NCI-H1048 (cell line): ENCODE measurements around the gene CS.
"Not testable (repeated sequence)": the region's sequence is repeated elsewhere in the genome, so short reads cannot be mapped to it uniquely, and the experiment has no call there.

Experiments
- DNase-seq: peaks from one replicate; lab custom pipeline; 2025; lab: John Stamatoyannopoulos, UW

CS gene

DNA sequence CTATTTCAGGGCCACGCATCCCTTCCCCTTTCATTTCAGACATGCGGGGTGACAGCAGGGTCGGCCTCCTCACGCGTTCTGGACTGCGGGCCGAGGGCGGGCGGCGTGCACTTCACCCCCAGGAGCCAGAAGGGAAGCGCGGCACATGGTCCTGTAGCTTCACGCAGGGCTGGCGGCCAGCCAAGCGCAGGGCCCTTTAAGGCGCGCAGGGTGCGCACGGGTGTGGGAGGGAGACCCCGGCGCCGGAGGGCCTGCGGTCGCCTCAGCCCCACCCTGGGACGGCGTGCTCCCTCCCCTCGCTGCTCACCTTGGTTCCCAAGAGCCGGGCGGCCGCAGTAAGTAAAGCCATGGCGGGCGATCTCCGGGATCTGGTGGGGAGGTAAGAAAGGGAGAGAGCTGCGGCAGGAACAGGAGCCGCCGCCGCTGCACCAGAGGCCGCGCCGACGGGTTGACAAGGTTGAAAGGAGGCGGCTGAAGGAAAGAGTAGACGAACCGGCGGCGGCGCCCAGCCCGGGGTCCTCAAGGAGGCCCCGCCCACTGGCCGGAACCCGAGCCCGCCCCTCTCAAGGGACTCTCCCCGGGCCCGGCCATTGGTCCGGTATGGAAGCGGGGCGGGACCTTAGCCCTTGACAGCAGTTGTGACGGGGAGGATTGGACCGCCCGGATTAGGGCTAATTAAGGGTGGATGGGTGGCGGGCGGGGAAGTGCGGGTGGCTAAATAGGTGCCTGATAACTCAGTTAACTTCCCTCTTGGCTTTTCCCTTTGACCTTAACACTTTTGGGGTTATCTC lies at the start of gene CS:
Gene CS (minus strand): TSS at position 478 of the 791 bp plus-strand sequence. CDS start 129 bp downstream, at position 349.
- DNase-seq = peak; percentile 97

DNA sequence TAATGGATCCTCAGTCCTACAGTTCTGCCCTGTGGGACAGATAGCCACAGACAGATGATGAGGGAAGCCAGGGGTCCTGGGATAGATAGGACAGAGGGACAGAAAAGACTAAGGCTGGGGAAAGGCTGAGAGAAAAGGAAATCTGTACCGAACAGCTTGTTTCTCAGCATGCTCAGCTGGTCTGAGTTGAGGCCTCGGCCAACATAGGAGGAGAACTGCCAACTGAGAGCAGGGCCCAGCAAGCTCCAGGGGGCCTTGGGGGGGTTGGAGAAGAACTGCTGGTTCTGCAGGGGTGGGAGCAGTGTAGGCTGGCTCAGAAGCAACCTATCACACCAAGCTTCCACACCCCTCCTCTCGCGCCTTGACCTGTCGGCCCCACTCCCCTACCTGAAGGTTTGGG lies 48.6 kb upstream of the CS start:
- DNase-seq = no peak

DNA sequence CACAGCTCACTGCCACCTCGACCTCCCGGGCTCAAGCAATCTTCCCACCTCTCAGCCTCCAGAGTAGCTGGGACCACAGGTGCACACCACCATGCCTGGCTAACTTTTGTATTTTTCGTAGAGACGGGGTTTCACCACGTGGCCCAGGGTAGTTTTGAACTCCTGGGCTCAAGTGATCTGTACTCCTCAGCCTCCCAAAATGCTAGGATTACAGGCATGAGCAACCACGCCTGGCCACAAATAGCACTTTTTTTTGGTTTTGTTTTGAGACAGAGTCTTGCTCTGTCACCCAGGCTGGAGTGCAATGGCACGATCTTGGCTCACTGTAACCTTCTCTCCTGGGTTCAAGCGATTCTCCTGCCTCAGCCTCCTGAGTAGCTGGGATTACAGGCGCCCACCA lies 47.1 kb upstream of the CS start:
- DNase-seq = not testable (repeated sequence)

DNA sequence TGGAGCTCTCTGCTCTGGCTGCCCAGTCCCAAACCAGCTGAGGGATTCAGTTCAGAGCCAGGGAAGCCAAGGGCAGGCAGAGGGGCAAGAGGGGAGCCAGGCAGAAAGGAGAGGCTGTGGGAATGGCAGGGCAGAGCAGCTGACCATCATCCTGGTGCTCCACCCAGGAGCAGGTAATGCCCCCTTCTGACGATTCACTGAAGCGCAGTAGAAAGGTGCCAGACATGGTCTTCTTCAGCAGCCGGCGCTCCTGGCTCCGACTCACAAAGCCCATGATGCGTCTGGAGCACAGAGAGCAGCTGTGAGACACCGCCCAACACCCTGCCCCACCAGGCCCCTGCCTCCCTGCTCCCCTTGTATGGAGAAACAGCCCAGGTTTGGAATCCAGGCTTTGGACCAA lies 46.5 kb upstream of the CS start:
- DNase-seq = no peak

DNA sequence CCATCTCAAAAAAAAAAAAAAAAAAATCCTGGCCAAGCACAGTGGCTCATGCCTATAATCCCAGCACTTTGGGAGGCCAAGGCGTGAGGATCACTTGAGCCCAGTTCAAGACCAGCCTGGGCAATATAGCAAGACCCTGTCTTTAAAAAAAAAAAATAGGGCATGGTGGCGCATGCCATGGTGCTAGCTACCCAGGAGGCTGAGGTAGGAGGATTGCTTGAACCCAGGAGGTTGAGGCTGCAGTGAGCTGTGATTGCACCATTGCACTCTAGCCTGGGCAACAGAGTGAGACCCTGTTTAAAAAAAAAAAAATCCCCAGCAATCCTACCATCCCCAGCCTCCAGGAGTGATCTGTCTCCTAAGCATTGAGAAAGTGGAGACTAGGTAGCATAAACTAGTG lies 42.2 kb upstream of the CS start:
- not testable (repeated sequence) for DNase-seq

DNA sequence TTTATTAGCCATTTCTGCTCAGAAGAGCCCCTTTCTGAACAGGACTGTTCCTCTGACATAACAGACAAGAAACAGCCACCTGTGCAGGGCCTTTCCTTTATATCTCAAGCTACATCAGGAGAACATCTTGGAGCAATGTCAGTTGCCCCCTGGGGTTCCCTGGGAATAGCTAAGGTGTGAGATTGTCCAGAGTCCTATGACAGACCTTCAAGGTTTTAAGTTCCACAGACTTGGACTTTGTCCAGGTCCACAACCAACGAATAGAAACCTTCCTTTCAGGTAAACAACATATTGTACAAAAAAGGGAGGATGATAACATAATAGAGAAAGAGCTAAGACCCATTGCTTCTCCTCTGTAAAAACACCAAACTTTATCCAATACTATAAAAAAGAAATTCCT lies 41.5 kb upstream of the CS start:
- DNase-seq = no peak

DNA sequence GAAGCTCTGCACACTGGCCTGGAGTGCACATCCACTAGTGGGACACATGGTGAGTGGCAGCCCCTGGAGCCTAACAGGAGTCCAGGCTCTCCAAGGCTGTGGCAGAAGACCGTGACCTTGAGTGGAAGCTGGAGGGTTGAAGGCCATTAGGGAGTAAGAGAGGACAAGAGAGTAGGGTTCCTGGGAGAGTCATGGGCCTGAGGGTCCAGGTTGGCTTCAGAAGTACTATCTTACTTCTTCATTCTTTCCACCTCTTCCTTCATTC lies 39.0 kb upstream of the CS start:
- no peak for DNase-seq

DNA sequence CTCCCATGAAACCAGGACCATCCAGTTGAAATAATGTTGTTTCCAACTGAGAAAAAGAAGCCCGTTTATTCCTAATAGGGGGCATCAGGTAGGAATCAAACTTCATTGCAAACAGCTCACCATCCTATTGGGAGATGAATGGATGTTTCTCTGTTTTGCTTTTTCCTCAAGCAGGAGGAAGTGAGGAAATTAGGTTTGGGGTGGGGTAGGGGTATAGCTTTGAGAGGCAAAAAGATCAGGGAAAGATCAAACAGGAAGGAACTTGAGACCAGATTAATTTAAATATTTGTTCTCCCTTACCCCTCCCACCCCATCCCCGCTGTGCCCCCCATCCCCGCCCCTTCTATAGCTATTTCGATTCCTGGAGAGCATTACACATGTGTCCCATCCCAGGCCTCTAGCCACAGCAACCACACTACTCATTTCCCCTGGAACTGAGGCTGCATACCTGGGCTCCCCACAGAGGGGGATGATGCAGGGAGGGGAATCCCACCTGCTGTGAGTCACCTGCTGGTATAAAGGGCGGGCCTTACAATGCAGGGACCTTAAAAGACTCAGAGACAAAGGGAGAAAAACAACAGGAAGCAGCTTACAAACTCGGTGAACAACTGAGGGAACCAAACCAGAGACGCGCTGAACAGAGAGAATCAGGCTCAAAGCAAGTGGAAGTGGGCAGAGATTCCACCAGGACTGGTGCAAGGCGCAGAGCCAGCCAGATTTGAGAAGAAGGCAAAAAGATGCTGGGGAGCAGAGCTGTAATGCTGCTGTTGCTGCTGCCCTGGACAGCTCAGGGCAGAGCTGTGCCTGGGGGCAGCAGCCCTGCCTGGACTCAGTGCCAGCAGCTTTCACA lies 38.4 kb upstream of the CS start, which contains the start of gene IL23A:
Gene IL23A (plus strand): TSS at position 577 of the 850 bp plus-strand sequence. CDS start 161 bp downstream, at position 738.
- DNase-seq = no peak

DNA sequence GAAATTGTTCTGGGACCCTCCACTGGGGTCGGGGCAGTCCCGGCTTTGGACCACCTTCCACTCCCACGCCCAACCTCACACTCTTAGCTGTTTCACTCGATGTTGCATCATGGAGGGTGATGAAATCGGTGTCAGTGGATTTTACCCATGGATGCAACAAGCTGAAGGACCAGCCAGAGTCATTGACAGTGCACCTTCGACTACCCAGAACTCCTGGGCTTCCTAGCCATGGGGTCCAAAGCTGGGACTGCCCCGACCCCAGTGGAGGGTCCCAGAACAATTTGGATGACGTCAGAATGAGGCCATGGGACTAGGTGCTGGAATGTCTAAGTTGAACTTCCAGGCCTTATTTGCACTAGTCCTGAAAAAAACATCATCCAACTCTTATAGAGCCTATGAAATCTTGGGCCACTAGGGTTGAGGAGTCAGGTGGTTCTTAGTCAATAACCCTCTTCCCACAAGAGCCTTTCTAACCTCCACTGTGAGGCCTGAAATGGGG lies 37.7 kb upstream of the CS start:
- DNase-seq = no peak

DNA sequence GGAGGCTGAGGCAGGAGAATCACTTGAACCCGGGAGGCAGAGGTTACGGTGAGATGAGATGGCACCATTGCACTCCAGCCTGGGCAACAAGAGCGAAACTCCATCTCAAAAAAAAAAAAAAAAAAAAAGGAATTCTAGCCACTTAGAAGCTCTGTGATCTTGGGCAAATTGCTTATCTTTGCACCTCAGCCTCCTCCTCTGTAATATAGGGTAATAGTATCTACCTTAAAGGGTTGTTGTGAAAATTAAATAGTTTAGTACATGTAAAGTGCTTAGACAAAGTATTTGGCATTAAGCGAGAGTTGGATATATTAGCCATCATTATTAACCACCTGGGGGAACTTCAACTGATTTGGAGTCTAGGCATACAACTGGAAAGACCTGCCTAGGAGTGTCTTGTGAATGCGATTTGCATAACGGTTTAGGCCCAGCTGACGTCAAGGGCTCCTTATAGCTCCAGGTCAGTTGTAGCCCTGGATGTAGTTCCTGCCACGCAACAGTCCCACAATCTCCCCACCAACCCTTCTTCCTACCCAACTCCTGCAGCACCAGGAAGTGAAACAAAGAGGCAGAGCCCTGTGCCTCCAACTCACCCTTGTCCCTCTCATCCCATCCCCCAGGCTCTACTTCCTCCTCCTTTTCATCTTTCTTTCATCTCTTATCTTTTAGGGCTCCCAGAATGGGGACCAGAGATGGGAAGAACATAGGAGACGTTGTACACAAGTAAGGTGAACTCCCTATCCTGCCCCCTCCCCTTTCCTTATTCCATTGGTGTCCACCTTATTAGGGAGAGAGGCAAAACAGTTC lies 36.4 kb upstream of the CS start:
- DNase-seq = peak; percentile 37

DNA sequence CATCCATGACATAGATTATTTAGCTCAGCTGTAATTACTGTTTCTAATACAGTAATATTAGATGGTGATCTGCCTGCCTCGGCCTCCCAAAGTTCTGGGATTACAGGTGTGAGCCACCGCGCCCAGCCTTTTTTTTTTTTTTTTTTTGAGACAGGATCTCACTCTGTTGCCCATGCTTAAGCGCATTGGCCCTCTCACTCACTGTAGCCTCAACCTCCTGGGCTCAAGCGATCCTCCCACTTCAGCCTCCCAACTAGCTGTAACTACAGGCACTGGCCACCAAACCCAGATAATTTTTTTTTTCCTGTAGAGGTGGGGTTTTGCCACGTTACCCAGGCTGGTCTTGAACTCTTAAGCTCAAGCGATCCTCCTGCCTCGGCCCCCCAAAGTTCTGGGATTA lies 35.4 kb upstream of the CS start:
- DNase-seq = not testable (repeated sequence)

DNA sequence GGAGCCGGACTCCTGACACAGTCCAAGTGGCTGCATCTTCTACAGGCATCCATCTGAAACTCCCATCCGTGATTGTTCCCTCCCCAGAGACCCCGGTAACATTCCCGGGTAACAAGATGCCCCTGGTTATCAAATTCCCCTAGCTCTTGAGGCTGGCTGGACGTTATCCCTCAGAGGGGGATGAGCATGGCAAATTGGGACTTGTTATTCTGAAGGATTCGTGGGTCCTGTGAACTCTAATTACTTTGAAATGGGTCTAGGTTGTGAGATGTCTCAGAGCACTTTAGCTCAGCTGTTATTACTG lies 34.3 kb upstream of the CS start:
- no peak for DNase-seq

DNA sequence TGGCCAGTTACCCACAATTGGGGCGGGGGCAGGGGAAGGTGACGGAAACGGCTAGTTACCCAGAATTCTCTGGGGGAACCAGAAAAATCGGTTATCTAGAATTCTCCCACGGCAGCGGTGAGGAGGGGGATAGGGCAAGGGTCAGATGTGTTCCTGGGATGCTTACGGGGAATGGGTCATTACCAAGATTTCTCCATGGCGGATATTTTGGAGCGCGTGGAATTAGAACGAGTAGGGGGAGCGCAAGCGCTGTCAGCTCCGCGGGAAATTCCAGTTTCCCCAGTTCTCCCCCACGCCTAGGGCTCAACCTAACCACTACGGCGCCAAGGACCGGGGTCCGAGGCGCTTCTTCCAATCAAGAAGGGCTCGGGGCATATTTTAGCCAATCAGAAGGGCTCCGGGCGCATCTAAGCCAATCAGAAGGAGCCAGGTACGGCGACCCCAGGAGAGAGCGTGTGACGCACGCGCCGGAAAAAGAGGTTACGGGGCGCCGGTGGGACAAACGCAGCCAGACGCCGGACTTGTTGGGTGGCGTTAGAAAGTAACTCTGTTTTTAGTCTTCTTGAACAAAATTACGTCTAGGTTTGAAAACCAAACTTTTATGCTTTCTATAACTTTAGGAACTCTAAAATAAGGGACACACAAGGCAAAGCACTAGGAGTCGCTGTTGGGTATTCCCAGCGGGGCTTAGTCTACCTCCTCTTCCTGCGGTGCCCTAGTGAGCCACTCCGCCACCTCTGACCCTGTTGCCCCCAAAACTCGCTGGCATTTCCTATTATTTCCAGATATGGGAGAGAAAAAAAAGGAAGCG lies 33.8 kb upstream of the CS start, which contains the start of gene PAN2:
Gene PAN2 (minus strand): TSS at position 322 of the 811 bp plus-strand sequence. CDS start 906 bp downstream, outside the sequence.
- DNase-seq = peak; percentile 94

DNA sequence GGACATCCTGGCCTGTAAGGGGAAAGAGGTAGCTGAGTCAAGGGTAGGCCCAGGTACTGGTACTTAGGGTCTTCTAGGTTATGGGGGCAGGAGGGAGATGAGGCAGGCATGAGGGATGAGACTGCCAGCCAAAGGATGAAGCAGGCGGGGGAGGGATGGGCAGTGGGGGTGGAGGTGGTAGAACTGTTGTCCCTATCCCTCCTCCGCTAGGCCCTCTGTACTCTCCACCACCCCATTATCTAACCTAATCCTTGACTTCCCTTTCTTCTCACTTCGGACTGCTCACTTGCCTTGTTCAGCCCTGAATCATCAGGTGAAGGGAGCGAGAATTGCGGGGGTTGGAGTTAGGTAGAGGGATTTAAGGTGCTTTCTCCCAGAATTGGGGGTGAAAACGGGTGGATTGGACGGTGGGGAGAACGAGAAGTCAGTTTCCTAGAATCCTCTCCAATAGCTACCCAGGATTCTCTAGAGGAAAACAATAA lies 33.1 kb upstream of the CS start:
- DNase-seq = no peak

DNA sequence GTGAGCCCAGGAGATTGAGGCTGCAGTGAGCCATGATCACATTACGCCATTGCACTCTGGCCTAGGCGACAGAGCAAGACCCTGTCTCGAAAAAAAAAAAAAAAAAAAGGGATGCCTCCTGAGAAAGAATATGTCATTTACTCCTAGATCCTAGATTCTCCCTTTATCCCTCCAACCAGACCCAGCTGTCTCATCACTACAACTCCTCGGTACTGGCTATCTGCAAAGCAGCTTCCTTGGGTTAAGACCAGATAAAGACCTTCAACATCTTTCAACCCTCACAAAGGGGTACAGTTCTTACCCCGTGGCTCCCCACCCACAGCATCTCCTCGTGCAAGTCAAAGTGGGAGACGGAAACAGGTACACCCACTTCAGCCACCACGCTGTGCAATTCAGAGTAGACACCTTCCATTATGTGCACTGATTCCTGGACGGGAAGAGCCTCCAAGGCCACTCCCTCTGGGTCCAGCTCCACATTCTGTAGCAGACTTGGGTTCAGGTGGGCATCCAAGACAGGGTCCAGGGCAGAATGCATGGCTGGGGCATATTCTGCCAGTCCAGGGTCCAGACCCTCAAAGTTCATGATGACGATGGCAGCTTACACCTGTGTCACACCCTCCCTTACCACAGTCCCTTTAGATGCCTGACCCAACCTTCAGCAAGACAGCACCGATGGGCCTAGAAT lies 32.5 kb upstream of the CS start:
- no peak for DNase-seq

DNA sequence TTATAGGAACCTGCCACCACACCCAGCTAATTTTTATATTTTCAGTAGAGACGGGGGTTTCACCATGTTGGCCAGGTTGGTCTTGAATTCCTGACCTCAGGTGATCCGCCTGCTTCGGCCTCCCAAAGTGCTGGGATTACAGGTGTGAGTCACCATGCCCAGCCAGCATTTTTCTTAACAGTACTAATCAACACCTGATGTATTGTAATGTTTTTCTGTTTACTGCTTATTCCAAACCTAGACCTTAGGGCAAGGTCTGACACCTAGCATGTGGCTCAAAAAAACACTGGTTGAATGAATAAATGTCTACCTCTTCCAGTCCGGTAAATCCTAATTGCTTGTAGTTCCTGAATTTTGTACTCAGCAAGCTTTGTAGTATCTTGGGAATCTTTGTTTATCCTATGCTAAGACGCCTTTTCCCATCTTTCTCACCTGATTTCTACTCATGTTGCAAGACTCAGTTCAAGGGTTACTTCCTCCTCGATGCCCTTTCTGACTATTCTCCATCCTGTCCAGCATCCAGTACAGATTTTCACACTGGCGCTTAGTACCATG lies 30.9 kb upstream of the CS start:
- DNase-seq = no peak

DNA sequence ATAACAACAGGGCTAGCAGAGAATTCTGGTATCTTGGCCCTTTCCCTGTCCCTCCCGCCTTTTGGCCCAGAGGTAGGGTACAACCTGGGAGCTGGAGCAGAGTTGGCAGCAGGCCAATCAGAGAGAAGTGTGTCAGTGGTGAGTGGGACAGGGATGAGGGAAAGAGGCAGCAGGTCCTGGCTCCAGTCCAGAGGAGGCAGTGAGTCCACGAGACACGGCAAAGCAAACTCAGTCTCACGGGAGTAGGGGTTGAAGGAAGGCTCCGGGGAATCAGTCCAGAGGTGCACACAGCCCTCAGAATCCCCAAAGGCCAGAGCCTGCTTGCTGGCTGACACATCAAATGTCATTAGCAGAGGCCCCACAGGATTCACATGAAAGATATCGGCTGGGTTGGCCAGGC lies 26.4 kb upstream of the CS start:
- DNase-seq = no peak

DNA sequence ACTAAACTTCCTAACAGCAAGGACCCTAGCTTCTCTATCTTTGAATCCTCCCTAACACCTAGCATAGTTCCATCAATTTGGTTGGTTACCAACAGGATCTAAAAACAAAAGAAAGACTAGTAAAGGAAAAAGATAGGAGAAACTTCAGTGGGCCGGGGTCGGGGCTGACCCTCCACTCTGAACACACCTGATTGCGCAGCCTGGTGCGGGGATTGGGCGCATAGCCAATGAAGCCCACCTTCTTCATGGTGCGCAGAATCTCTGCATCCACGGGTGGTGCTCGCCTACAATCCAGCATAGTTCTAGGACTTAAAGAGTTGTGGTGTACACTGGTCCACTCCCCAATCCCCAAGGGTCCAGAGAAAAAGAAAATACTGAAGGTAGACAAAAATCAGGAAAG lies 26.0 kb upstream of the CS start:
- no peak for DNase-seq

DNA sequence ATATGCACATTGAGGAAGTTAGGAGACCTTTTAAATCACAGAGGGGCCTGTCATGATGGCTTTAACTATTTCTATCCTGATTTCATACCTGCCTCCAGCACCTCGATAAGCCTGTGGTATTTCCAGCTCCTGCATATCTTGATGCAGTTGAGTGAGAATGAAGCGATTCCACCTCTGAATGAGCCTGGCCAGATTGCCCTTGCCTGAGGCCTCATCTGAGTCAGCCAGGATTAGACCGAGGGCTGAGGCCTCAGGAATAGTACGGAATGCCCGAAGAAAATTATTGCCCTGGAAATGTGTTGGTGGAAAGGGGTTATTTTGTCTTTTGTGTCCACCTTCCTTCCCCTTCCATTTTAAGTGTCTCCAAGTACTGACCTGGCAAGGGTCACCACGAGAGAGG lies 24.1 kb upstream of the CS start:
- no peak for DNase-seq

DNA sequence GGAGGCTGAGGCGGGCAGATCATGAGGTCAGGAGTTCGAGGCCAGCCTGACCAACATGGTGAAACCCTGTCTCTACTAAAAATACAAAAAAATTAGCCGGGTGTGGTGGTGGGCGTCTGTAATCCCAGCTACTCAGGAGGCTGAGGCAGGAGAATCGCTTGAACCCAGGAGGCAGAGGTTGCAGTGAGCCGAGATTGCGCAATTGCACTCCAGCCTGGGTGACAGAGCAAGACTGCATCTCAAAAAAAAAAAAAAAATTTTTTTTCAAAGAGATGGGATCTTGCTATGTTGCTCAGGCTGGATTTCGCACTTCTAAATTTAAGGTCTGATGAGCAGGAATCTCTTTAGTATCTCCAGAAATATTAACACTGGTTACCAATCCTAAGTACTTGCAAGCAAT lies 21.5 kb upstream of the CS start:
- DNase-seq = not testable (repeated sequence)

DNA sequence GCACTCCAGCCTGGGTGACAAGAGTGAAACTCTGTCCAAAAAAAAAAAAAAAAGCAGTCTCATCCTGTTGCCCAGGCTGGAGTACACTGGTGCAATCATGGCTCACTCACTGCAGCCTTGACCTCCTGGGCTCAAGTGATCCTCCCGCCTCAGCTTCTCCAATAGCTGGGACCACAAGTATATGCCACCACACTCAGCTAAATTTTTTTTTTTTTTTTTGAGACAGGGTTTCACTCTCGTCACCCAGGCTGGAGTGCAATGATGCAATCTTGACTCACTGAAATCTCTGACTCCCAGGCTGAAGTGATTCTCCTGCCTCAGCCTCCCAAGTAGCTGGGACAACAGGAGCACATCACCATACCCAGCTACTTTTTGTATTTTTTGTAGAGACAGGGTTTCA lies 20.9 kb upstream of the CS start:
- no peak for DNase-seq
